Stimulated activated CD4-positive, alpha-beta T cell treated with anti-CD3 and anti-CD28 coated beads, Interleukin-15, amount 100 ng/mL, for 48 hours (primary cell): ENCODE data around the gene LRP1B.

ENCODE experiments used
- DNase-seq, 2 donors: peaks; one replicate each; pipeline ENCODE4 v3.0.0-alpha.2; 2020; ENCODE audit warnings: low read depth in 2 of 2

The LRP1B gene

DNA sequence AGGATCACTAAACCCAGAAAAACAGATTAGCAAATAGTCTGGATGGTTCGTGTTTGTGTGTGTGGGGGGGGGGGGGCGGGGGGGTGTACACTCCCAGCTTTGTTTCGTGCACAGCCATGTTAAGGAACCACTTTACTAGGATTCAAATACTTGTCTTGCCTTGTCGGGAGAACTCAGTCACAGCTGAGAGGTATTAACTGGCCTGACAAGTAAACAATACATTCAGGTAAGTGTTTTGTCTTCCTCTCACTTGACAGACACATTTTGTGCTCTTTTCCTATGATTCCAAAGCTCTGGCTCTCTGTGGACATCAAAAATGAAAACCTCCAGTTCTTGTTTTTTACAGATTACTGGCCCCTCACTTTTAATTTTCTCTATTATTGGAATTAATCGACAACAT is 173.5 kb downstream of the LRP1B start:
- DNase-seq, result no peak

- DNase-seq, result no peak
These were observed 183.3 kb downstream of the LRP1B start for GRCh38 chr2:141947396-141948114.

DNA sequence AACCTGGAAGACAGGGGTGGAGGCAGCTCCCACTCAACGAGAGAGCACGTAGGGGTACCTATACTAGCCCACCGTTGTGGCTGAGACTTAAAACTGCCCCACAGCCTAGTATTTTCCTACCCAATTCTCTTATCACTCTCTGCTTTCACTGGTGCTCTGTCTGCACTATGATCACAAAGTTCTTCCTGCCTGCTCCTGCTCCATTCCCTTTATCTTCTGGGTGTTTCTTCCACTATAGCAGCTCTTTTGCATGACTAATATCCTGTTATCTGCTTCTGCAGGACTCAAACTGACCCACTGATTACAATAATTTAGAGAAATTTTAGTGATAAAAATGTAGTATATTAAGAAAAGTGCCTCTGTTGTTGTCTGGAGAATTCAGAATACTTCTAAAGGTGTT is 184.8 kb downstream of the LRP1B start:
- no peak for DNase-seq

GRCh38 chr2:141943918-141944317 is 186.9 kb downstream of the LRP1B start:
- DNase-seq, result no peak

- DNase-seq, result no peak
These were observed 188.6 kb downstream of the LRP1B start for GRCh38 chr2:141942006-141942789.

DNA sequence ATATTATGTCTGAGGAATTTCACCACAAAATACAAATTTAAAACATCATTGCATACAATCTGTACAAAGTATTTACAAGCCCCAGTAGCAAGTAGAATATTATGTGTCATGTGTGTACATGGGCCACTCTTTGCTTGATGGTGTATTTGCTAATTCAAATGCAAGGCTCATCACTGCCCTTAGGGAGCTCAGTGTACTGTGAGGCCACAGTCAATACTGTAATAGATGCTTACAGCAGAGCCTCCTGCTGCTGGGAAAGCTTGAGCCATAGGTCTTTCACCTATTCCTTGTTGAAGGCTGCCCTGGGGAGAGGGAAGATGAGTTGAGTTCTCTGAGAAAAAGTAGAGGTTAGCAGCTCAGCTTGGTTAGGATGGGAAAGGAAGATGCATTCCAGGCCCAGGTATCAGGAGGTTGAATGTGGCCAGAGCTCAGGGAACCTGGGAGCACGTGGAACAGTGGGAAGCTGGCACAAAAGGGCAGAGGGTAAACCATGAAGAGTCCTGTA is 189.6 kb downstream of the LRP1B start:
- no peak for DNase-seq

GRCh38 chr2:141940709-141941108 is 190.1 kb downstream of the LRP1B start:
- no peak for DNase-seq

DNA sequence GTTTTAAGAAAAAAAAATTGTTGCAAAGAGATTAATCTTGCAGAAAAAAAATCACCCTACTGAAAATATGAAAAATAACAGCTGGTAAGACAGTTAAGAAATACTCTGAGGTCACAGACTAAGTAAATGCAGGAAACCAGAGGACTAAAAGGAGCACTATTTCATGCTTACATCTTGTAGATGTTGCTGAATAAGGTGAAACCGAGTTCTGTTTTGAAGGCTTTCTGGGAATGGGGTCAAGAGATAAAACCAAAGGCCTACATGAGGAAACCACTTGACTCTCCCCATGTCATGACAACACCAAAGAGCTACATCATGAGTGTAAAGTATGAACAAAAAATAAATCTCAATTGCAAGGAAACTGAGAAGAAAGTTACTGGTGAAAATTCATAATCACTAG is 197.6 kb downstream of the LRP1B start:
- DNase-seq, result no peak

- DNase-seq, result no peak
These were observed 198.6 kb downstream of the LRP1B start for GRCh38 chr2:141932261-141932660.

GRCh38 chr2:141931797-141932196 is 199.0 kb downstream of the LRP1B start:
- DNase-seq, result no peak

GRCh38 chr2:141930803-141931202 is 200.0 kb downstream of the LRP1B start:
- no peak for DNase-seq

- no peak for DNase-seq
These were observed 201.2 kb downstream of the LRP1B start for GRCh38 chr2:141929331-141930252.

GRCh38 chr2:141928476-141928875 is 202.3 kb downstream of the LRP1B start:
- DNase-seq, result no peak

DNA sequence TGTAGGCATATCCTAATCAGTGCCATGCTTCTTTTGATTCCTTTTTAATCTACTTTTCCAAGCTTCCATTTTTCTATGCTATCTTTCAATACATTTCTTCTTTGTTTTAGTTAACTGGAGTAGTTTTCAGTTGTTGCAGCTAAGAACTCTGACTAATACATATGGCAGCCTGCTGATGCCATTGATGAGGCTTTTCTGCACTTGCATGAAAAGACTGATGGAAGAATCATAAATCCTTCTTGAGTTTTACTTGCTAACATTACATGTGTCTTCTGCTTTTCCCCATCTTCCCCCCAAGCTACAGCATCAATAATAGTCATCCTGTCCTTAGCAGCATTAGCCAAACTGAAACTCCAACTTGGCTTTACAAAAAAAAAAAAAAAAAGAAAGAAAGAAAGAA is 203.3 kb downstream of the LRP1B start:
- DNase-seq, result no peak

- DNase-seq, result no peak
These were observed 205.3 kb downstream of the LRP1B start for GRCh38 chr2:141925511-141925910.

GRCh38 chr2:141923657-141924056 is 207.2 kb downstream of the LRP1B start:
- DNase-seq, result no peak

DNA sequence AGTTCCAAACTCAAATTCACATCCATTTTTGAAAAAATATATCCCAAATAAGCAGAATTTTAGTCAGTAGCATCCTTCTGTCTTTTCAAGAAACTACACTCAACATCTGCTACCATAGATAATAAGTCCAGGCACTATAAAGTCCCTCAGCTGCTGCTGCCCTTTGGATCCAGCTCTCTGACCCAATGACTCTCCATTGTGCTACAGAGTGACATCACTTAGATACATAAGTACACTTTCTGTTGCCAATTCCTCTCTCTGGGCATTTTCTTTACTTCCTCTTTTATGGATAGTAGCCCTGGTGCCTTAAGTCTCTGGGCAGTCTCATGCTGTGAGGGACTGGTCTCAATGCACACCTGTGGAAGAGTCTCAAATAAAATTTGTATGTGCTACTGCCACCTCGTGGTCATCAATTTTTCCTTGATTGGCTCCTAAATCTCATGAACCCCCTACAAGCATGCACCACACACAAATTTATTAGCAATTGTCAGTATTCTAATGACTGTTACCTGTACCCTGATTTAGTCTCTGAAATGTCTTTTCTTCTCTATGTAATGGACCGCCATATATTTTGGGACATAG is 219.2 kb downstream of the LRP1B start:
- no peak for DNase-seq

GRCh38 chr2:141906678-141907077 is 224.1 kb downstream of the LRP1B start:
- no peak for DNase-seq

DNA sequence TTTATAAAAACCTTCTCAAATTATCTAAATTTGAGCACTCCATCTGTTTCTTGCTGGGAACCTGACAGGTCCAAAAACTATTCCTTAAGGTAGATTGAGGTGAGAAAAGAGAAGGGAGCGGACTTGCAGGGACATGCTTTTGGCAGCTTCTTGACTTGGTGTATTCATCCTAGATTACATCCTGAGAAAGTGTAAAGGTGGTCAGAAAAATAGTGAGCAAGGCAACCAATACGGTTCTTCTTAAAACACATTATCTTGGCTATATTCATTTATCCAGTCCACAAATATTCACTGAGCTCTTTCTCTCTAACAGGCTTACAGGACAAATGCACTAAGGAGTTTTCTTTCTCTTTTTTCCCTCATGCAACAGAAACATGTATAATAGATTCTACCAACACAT is 230.0 kb downstream of the LRP1B start:
- no peak for DNase-seq

DNA sequence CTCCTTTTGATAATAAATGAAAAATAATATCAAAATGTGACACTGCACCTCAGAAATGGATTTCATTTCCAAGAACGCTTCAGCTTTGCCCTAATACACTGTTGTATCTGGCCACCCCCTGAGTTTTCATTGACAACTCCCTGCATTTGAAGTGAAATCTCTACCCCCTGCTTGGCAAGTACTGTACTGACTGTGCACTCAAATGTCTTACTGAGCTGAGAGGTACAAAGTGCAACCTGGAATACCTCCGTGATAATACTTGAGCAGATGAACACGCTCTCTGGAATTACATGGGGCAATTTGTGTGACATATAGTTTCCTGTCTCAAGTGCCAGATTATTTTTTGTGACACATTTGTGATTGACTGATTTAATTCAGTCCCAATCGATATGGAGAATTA is 231.1 kb downstream of the LRP1B start:
- no peak for DNase-seq

- no peak for DNase-seq
These were observed 241.0 kb downstream of the LRP1B start for GRCh38 chr2:141889788-141890187.
